WERI-Rb-1 (cell line): Measurements from ENCODE around the gene SS18L1.

Experiments used
- DNase-seq: peaks from one replicate; pipeline ENCODE4 v3.0.0-alpha.2; 2020
- H3K27ac ChIP-seq: fragments of 250-450 bp; sonication (Bioruptor Pico); 2 replicates; pipeline ENCODE4 v1.5.1; 2020; ENCODE audit warnings: mild to moderate bottlenecking, moderate library complexity
- H3K27me3 ChIP-seq: fragments of 250-450 bp; sonication (Bioruptor Pico); 2 replicates; pipeline ENCODE4 v1.5.1; 2021; ENCODE audit warnings: mild to moderate bottlenecking, low read depth, moderate library complexity; ENCODE audit not compliant: insufficient read depth, severe bottlenecking
- H3K36me3 ChIP-seq: fragments of 250-450 bp; sonication (Bioruptor Pico); 2 replicates; pipeline ENCODE4 v1.5.1; 2020; ENCODE audit warnings: mild to moderate bottlenecking, moderate library complexity
- H3K4me3 ChIP-seq: 2 replicates; pipeline ENCODE4 v1.5.1; 2011; ENCODE audit warnings: low read depth, mild to moderate bottlenecking, control low read depth, low read length
- H3K9me3 ChIP-seq: fragments of 250-450 bp; sonication (Bioruptor Pico); 2 replicates; pipeline ENCODE4 v1.5.1; 2021; ENCODE audit warnings: mild to moderate bottlenecking, moderate library complexity; ENCODE audit not compliant: severe bottlenecking
- CTCF ChIP-seq: IDR thresholded peaks from 2 replicates; pipeline ENCODE4 v1.5.1; 2011; ENCODE audit warnings: low read depth, mild to moderate bottlenecking, control low read depth, inconsistent platforms, low read length

Gene SS18L1

GRCh38 chr20:62116558-62117361 lies 26.8 kb upstream of the SS18L1 start:
- no peak for TF ChIP-seq CTCF
- H3K27ac ChIP-seq: no peak overlapping the region
- no peak for DNase-seq
- no peaks in the 10 kb centered on the region for H3K27me3 ChIP-seq
- no peaks in the 10 kb centered on the region for H3K36me3 ChIP-seq
- H3K4me3 ChIP-seq: no peak overlapping the region
- H3K9me3 ChIP-seq: peaks cover 10% of the 10 kb centered on the region

GRCh38 chr20:62117362-62117646 lies 26.3 kb upstream of the SS18L1 start:
- Histone ChIP-seq H3K4me3 (no peak overlapping the region), H3K9me3 (peaks cover 7% of the 10 kb centered on the region), H3K27ac (no peak overlapping the region), H3K27me3 (no peaks in the 10 kb centered on the region), H3K36me3 (no peaks in the 10 kb centered on the region)
- no peak for TF ChIP-seq CTCF
- no peak for DNase-seq

GRCh38 chr20:62117658-62118057 lies 25.9 kb upstream of the SS18L1 start:
- H3K27me3 ChIP-seq: no peaks in the 10 kb centered on the region
- H3K36me3 ChIP-seq: no peaks in the 10 kb centered on the region
- no peak for DNase-seq
- H3K27ac ChIP-seq: no peak overlapping the region
- H3K4me3 ChIP-seq: no peak overlapping the region
- TF ChIP-seq CTCF: no peak
- H3K9me3 ChIP-seq: peaks cover 3% of the 10 kb centered on the region

GRCh38 chr20:62118113-62119043 lies 25.2 kb upstream of the SS18L1 start:
- no peak for DNase-seq
- TF ChIP-seq CTCF: no peak
- H3K27ac ChIP-seq: no peak overlapping the region

GRCh38 chr20:62119115-62119514 lies 24.5 kb upstream of the SS18L1 start:
- Histone ChIP-seq H3K4me3 (no peak overlapping the region), H3K27me3 (no peaks in the 10 kb centered on the region)

More at GRCh38 chr20:62118113-62119043, 25.2 kb upstream of the SS18L1 start:
- Histone ChIP-seq H3K27me3 (no peaks in the 10 kb centered on the region), H3K9me3 (no peaks in the 10 kb centered on the region), H3K4me3 (no peak overlapping the region), H3K36me3 (peaks cover 1% of the 10 kb centered on the region)

More at GRCh38 chr20:62119115-62119514, 24.5 kb upstream of the SS18L1 start:
- peaks cover 9% of the 10 kb centered on the region for H3K36me3 ChIP-seq
- H3K27ac ChIP-seq: no peak overlapping the region
- H3K9me3 ChIP-seq: no peaks in the 10 kb centered on the region
- TF ChIP-seq CTCF: no peak
- DNase-seq: no peak
